Upper lobe of left lung (tissue), 4 donors: ENCODE measurements around the gene NUP210.

ENCODE experiments used
- POLR2A ChIP-seq, 4 donors: fragments of 450-650 bp; IDR thresholded peaks; one replicate each; pipeline ENCODE4 v1.5.1; 2016 to 2017; ENCODE audit warnings: antibody characterized with exemption in 4 of 4, mild to moderate bottlenecking in 2 of 4
- POLR2AphosphoS5 ChIP-seq, 2 donors: sonication (generic); formaldehyde crosslinking; IDR thresholded peaks; one replicate each; pipeline ENCODE4 v1.5.1; 2017; ENCODE audit warnings: antibody characterized with exemption in 2 of 2
- TF ChIP-seq, protein P1 (sequence below), 6 experiments: fragments of 450-650 bp in 4 of 6; fragments of 200-600 bp in 2 of 6; sonication (generic) in 2 of 6; IDR thresholded peaks; one replicate each; pipeline ENCODE4 v1.5.1; 2016 to 2019; ENCODE audit warnings: antibody characterized with exemption in 6 of 6

DNA sequence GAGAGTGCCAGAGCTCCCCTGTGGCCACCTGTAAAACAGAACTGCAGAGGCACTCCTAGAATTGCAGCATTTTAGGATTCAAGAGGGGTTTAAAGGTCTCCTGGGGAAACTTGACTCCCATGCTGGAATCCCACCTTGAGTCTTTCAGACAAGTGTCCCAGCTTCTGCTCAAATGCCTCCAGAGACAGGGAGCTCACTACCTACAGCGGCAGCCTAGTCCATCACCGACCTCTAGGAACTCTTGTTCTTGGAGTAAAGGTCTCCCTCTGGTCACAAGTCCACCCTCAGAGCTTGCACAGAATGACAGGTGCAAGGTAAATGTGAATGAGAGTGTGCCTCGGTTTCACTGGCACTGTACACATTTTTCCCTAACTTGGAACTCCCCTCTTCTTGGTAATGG lies 72.0 kb downstream of the NUP210 start:
- TF ChIP-seq, protein P1, sequence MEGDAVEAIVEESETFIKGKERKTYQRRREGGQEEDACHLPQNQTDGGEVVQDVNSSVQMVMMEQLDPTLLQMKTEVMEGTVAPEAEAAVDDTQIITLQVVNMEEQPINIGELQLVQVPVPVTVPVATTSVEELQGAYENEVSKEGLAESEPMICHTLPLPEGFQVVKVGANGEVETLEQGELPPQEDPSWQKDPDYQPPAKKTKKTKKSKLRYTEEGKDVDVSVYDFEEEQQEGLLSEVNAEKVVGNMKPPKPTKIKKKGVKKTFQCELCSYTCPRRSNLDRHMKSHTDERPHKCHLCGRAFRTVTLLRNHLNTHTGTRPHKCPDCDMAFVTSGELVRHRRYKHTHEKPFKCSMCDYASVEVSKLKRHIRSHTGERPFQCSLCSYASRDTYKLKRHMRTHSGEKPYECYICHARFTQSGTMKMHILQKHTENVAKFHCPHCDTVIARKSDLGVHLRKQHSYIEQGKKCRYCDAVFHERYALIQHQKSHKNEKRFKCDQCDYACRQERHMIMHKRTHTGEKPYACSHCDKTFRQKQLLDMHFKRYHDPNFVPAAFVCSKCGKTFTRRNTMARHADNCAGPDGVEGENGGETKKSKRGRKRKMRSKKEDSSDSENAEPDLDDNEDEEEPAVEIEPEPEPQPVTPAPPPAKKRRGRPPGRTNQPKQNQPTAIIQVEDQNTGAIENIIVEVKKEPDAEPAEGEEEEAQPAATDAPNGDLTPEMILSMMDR (IDR thresholded peaks at IDR 0.05) = no peak
- TF ChIP-seq POLR2AphosphoS5 (IDR thresholded peaks at IDR 0.05) (no peak), POLR2A (IDR thresholded peaks at IDR 0.05) (no peak)
